ENCODE data around the gene UTP4. TPM values are rescaled to one million over a fixed set of nuclear protein-coding genes. Genes with fewer than 3 reads are reported as not detected.

UTP4 gene
- total RNA-seq, 1 donor from 2014 or later = 51.4 TPM

GRCh38 chr16:69209735-69210134 is 77.3 kb downstream of the UTP4 start:
- H3K4me1 Mint-ChIP-seq (ENCODE audit: low read depth) = peaks cover 5% of the 10 kb centered on the region
- H3K4me3 Mint-ChIP-seq (ENCODE audit: low read depth) = no peak overlapping the region
- no peak for DNase-seq (ENCODE audit: low spot score, unreplicated experiment)
- no peaks in the 10 kb centered on the region for H3K27me3 Mint-ChIP-seq
- no peak overlapping the region for H3K27ac Mint-ChIP-seq
- H3K36me3 Mint-ChIP-seq (ENCODE audit: insufficient read depth) = no peaks in the 10 kb centered on the region
- TF ChIP-seq CTCF (IDR thresholded peaks at IDR 0.05; ENCODE audit: unreplicated experiment) = no peak
- H3K9me3 Mint-ChIP-seq (ENCODE audit: low read depth) = no peaks in the 10 kb centered on the region

- Mint-ChIP-seq H3K36me3 (ENCODE audit: insufficient read depth) (no peaks in the 10 kb centered on the region), H3K4me3 (ENCODE audit: low read depth) (no peak overlapping the region), H3K9me3 (ENCODE audit: low read depth) (no peaks in the 10 kb centered on the region), H3K4me1 (ENCODE audit: low read depth) (peaks cover 17% of the 10 kb centered on the region), H3K27me3 (no peaks in the 10 kb centered on the region), H3K27ac (no peak overlapping the region)
- TF ChIP-seq CTCF (IDR thresholded peaks at IDR 0.05; ENCODE audit: unreplicated experiment) = no peak
- no peak for DNase-seq (ENCODE audit: low spot score, unreplicated experiment)
Observed at GRCh38 chr16:69217433-69217832, 85.0 kb downstream of the UTP4 start.

Other genes starting within 250 kb of the UTP4 start
- 1.1 and 2.1 TPM in 2 replicates for gene HAS3, start 27.0 kb upstream of the UTP4 start, total RNA-seq
- 111 and 117 TPM in 2 replicates for gene CHTF8, start 61 bp upstream of the UTP4 start, total RNA-seq
- gene SNTB2, start 54.5 kb downstream of the UTP4 start, total RNA-seq = 32.1 and 40.9 TPM in 2 replicates
- 21.2 and 25.2 TPM in 2 replicates for gene VPS4A, start 178.7 kb downstream of the UTP4 start, total RNA-seq
- 13.0 and 14.4 TPM in 2 replicates for gene PDF, start 197.9 kb downstream of the UTP4 start, total RNA-seq
- gene COG8, start 206.9 kb downstream of the UTP4 start, total RNA-seq = 55.2 and 58.6 TPM in 2 replicates
- gene NIP7, start 207.1 kb downstream of the UTP4 start, total RNA-seq = 22.9 and 23.8 TPM in 2 replicates
- gene TMED6, start 219.1 kb downstream of the UTP4 start, total RNA-seq = 2.6 and 3.6 TPM in 2 replicates